WERI-Rb-1 (cell line): ENCODE measurements around the gene ZSWIM6.

Source experiments
- DNase-seq: peaks from one replicate; pipeline ENCODE4 v3.0.0-alpha.2; 2020
- H3K27ac ChIP-seq: fragments of 250-450 bp; sonication (Bioruptor Pico); 2 replicates; pipeline ENCODE4 v1.5.1; 2020; ENCODE audit warnings: mild to moderate bottlenecking, moderate library complexity
- H3K27me3 ChIP-seq: fragments of 250-450 bp; sonication (Bioruptor Pico); 2 replicates; pipeline ENCODE4 v1.5.1; 2021; ENCODE audit warnings: mild to moderate bottlenecking, low read depth, moderate library complexity; ENCODE audit not compliant: insufficient read depth, severe bottlenecking
- H3K36me3 ChIP-seq: fragments of 250-450 bp; sonication (Bioruptor Pico); 2 replicates; pipeline ENCODE4 v1.5.1; 2020; ENCODE audit warnings: mild to moderate bottlenecking, moderate library complexity
- H3K4me3 ChIP-seq: 2 replicates; pipeline ENCODE4 v1.5.1; 2011; ENCODE audit warnings: low read depth, mild to moderate bottlenecking, control low read depth, low read length
- H3K9me3 ChIP-seq: fragments of 250-450 bp; sonication (Bioruptor Pico); 2 replicates; pipeline ENCODE4 v1.5.1; 2021; ENCODE audit warnings: mild to moderate bottlenecking, moderate library complexity; ENCODE audit not compliant: severe bottlenecking
- TF ChIP-seq, protein P1 (sequence below): IDR thresholded peaks from 2 replicates; pipeline ENCODE4 v1.5.1; 2011; ENCODE audit warnings: low read depth, mild to moderate bottlenecking, control low read depth, inconsistent platforms, low read length

Gene ZSWIM6

DNA sequence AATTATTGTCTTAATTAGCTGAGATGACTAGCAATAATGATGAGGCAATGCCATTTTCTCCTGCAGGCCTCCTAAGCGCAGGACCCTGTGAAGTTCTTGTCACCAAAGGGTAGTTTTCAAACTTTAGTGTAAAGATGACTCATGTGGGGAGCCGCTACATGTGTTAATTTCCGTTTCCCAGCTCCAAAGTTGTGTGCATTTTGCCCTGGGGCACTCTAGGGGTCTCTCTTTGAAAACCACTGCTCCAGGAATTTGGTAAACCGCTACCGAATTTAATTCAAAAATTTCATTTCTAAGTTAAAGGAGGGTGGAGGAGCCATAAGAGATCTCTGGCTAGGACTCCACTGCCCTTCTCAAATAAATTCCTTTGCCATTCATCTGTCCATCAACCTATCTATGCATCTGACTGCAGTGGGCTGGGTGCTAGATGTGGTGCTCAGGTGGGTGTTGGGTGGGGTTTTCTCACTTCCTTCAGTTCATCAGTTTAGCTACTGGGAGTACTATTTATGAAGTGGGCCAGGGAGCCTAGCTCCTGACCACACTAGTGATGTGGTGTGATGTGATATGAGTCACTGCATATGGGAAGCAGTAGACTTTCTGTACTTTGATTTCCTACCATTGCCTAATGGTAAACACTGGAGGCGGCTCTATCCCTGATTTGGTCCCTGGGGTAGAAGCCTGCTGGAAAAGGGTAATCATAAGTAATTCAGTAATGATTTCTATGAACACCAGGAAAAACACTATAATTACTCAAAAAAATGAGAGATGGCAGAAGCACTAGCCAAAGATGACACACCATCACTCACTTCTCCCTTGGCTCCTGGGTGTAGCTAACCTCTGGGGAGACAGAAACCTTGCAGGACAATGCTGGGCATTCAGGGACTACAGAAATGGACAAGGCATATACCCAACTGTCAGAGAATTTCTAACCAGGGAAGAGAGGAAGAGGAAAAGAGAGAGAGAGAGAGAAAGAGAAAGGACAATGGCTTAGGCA is 4.0 kb upstream of the ZSWIM6 start:
- peaks cover 5% of the 10 kb centered on the region; the same call in 1 of the 2 replicates for H3K36me3 ChIP-seq
- DNase-seq: no peak
- H3K27ac ChIP-seq: no peak overlapping the region
- H3K4me3 ChIP-seq: no peak overlapping the region
- TF ChIP-seq, protein P1, sequence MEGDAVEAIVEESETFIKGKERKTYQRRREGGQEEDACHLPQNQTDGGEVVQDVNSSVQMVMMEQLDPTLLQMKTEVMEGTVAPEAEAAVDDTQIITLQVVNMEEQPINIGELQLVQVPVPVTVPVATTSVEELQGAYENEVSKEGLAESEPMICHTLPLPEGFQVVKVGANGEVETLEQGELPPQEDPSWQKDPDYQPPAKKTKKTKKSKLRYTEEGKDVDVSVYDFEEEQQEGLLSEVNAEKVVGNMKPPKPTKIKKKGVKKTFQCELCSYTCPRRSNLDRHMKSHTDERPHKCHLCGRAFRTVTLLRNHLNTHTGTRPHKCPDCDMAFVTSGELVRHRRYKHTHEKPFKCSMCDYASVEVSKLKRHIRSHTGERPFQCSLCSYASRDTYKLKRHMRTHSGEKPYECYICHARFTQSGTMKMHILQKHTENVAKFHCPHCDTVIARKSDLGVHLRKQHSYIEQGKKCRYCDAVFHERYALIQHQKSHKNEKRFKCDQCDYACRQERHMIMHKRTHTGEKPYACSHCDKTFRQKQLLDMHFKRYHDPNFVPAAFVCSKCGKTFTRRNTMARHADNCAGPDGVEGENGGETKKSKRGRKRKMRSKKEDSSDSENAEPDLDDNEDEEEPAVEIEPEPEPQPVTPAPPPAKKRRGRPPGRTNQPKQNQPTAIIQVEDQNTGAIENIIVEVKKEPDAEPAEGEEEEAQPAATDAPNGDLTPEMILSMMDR: no peak
- no peaks in the 10 kb centered on the region for H3K9me3 ChIP-seq
- H3K27me3 ChIP-seq: no peaks in the 10 kb centered on the region

DNA sequence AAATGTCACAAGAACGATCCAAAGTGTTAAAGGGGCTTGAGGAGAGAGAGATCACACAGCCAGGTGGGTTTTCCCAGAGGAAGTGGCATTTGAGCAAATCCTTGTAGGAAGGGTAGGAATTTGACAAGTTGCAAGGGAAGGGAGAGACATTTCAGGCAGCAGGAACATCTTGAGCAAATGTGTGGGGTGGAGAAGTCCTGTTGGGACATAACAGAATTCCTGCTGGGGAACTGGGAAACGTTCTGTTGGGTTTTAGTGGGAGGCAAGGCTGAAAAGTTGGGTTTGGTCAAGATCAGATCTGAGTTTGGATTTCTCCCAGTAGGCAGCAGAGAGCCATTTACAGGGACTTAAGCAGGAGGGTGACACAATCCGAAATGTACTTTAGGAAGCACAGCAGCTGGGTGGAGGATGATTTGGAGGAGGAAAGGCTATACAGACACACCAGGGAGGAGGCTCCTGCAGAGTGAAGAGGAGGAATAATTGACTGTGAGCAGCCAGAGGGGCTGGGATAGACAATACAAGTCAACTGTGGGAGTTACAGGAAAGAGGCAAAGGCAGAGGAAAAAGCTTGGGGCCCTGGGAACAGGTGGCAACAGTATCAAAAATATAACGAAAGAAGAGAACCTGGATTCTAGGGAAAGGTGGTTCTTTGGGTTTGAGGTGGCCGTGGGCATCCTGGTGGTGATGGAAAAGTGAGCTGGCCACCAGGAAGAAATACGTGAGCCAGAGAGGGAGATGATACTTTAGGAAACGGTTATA is 3.1 kb upstream of the ZSWIM6 start:
- DNase-seq: no peak
- Histone ChIP-seq H3K9me3 (no peaks in the 10 kb centered on the region), H3K4me3 (no peak overlapping the region), H3K27me3 (no peaks in the 10 kb centered on the region), H3K36me3 (peaks cover 5% of the 10 kb centered on the region; the same call in 1 of the 2 replicates), H3K27ac (no peak overlapping the region)
- TF ChIP-seq, protein P1: no peak

GRCh38 chr5:61329550-61330128 is 2.4 kb upstream of the ZSWIM6 start:
- Histone ChIP-seq H3K9me3 (no peaks in the 10 kb centered on the region), H3K27me3 (no peaks in the 10 kb centered on the region), H3K36me3 (peaks cover 5% of the 10 kb centered on the region; the same call in 1 of the 2 replicates), H3K4me3 (peak overlapping the region; percentile 94), H3K27ac (no peak overlapping the region; the same call in 1 of the 2 replicates)
- DNase-seq: no peak
- TF ChIP-seq, protein P1: no peak

DNA sequence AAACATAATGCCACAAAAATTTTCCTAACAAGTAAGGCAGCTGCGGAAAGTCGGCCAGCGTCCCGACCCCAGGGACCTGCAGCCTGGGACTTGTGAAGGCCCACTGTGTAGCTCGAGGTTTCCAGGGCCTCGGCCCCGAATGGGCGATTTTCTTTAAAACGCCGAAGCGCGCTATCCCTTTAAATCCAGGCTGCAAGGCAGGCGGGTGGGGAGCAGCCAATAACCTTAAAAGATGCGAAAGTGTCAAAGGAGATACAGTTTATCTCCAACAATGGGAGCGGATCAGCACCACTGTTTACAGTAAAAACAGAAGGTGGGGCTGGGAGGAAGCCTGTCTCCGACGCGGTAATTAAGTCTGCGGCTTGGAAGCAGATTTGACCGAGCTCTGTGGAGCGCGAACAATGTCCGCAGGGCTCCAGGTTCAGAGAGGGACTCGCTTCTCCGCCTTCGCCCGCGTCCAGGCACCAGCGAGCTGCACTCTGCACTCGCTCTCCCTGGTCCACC is 1.7 kb upstream of the ZSWIM6 start:
- peaks cover 5% of the 10 kb centered on the region; the same call in 1 of the 2 replicates for H3K36me3 ChIP-seq
- H3K4me3 ChIP-seq: peak overlapping the region; percentile 94
- peak; percentile 49 for DNase-seq
- TF ChIP-seq, protein P1: no peak
- H3K9me3 ChIP-seq: no peaks in the 10 kb centered on the region
- H3K27me3 ChIP-seq: no peaks in the 10 kb centered on the region
- H3K27ac ChIP-seq: peak overlapping the region; percentile 94

DNA sequence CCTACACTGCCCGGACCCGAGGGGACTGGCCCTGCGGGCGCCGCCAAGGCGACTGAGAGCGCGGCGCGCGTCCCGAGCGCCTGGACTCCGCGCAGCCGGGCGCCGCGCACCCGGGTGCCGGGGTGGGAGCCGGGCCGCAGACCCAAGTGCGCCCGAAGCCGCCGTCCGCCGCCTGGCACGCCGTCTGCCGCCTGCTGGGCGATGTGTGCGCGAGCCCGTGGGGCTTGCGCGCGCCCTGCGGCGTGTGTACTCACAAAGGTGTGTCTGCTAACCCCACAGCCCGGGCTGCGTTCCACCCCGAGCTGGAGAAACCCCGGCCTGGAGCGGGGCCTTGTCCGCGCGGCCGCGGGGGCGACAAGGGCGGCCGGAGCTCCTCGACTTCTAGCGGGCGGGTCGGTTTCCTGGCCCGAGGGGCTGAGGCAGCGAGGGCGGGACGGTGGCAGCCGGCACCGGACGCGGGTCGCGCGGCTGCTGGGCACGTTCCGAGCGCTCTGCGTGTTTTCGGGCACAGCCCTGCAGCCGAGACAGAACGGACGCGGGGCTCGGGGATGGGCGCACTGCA is 1.1 kb upstream of the ZSWIM6 start:
- TF ChIP-seq, protein P1: peak; percentile 38
- Histone ChIP-seq H3K36me3 (peaks cover 5% of the 10 kb centered on the region; the same call in 1 of the 2 replicates), H3K27me3 (no peaks in the 10 kb centered on the region), H3K4me3 (peak overlapping the region; percentile 94), H3K27ac (peak overlapping the region; percentile 94), H3K9me3 (no peaks in the 10 kb centered on the region)
- peak; percentile 71 for DNase-seq
